GM18517 (cell line): ENCODE measurements around the gene GPATCH8.
"Not testable (repeated sequence)": the region's sequence is repeated elsewhere in the genome, so short reads cannot be mapped to it uniquely, and the experiment has no call there.

ENCODE experiments used
- ATAC-seq: cut with Tn5 transposase; IDR thresholded peaks from one replicate; pipeline ENCODE4 v1.9.1; 2021; ENCODE audit warnings: mild to moderate bottlenecking, moderate library complexity; ENCODE audit not compliant: unreplicated experiment

Gene GPATCH8

GRCh38 chr17:44527954-44528353 lies 24.7 kb upstream of the GPATCH8 start:
- ATAC-seq: no peak

- ATAC-seq: no peak
These were observed 23.9 kb upstream of the GPATCH8 start for GRCh38 chr17:44527102-44527501.

- ATAC-seq: no peak
These were observed 20.4 kb upstream of the GPATCH8 start for GRCh38 chr17:44523672-44523972.

GRCh38 chr17:44522883-44523671 lies 19.9 kb upstream of the GPATCH8 start:
- no peak for ATAC-seq

GRCh38 chr17:44518032-44518431 lies 14.8 kb upstream of the GPATCH8 start:
- ATAC-seq: no peak

GRCh38 chr17:44511241-44512134 lies 8.3 kb upstream of the GPATCH8 start:
- ATAC-seq: not testable (repeated sequence)

- not testable (repeated sequence) for ATAC-seq
These were observed 3.9 kb upstream of the GPATCH8 start for GRCh38 chr17:44506939-44507604.

GRCh38 chr17:44502598-44503146 lies 534 bp downstream of the GPATCH8 start:
- no peak for ATAC-seq

- no peak for ATAC-seq
These were observed 1.3 kb downstream of the GPATCH8 start for GRCh38 chr17:44501866-44502375.

- no peak for ATAC-seq
These were observed 3.5 kb downstream of the GPATCH8 start for GRCh38 chr17:44499722-44500121.

GRCh38 chr17:44496815-44497214 lies 6.4 kb downstream of the GPATCH8 start:
- ATAC-seq: no peak

GRCh38 chr17:44493339-44493738 lies 9.9 kb downstream of the GPATCH8 start:
- no peak for ATAC-seq

GRCh38 chr17:44492706-44493272 lies 10.4 kb downstream of the GPATCH8 start:
- ATAC-seq: no peak

GRCh38 chr17:44489581-44489980 lies 13.6 kb downstream of the GPATCH8 start:
- no peak for ATAC-seq

- no peak for ATAC-seq
These were observed 16.0 kb downstream of the GPATCH8 start for GRCh38 chr17:44487170-44487569.

- ATAC-seq: no peak
These were observed 29.8 kb downstream of the GPATCH8 start for GRCh38 chr17:44473367-44473766.

- ATAC-seq: no peak
These were observed 33.5 kb downstream of the GPATCH8 start for GRCh38 chr17:44469676-44470075.

- ATAC-seq: no peak
These were observed 36.1 kb downstream of the GPATCH8 start for GRCh38 chr17:44467108-44467507.

GRCh38 chr17:44466339-44466738 lies 36.9 kb downstream of the GPATCH8 start:
- no peak for ATAC-seq

- ATAC-seq: no peak
These were observed 37.3 kb downstream of the GPATCH8 start for GRCh38 chr17:44465897-44466296.

- no peak for ATAC-seq
These were observed 37.9 kb downstream of the GPATCH8 start for GRCh38 chr17:44465276-44465675.
